ENCODE measurements around the gene NTSR1. TPM values are rescaled to one million over a fixed set of nuclear protein-coding genes. Genes with fewer than 3 reads are reported as not detected.

The NTSR1 gene
- total RNA-seq, 3 donors from 2014 or later = 0.08 TPM; not detected in 2

GRCh38 chr20:62769346-62770071 is 60.9 kb downstream of the NTSR1 start:
- no peak for ATAC-seq
- H3K36me3 Mint-ChIP-seq (ENCODE audit: insufficient read depth) = no peaks in the 10 kb centered on the region
- peaks cover 25% of the 10 kb centered on the region for H3K4me1 Mint-ChIP-seq (ENCODE audit: low read depth)
- no peak overlapping the region for H3K4me3 Mint-ChIP-seq
- H3K9me3 Mint-ChIP-seq = no peaks in the 10 kb centered on the region
- H3K27me3 Mint-ChIP-seq (ENCODE audit: low read depth) = no peaks in the 10 kb centered on the region
- no peak for DNase-seq

- Mint-ChIP-seq H3K4me1 (ENCODE audit: low read depth) (peaks cover 33% of the 10 kb centered on the region), H3K27me3 (ENCODE audit: low read depth) (no peaks in the 10 kb centered on the region), H3K4me3 (no peak overlapping the region), H3K36me3 (ENCODE audit: insufficient read depth) (no peaks in the 10 kb centered on the region), H3K9me3 (no peaks in the 10 kb centered on the region)
- ATAC-seq (no peak), DNase-seq (no peak)
These were observed 61.7 kb downstream of the NTSR1 start for GRCh38 chr20:62770111-62770910.

GRCh38 chr20:62770916-62771315 is 62.3 kb downstream of the NTSR1 start:
- DNase-seq (no peak), ATAC-seq (no peak)
- Mint-ChIP-seq H3K36me3 (ENCODE audit: insufficient read depth) (no peaks in the 10 kb centered on the region), H3K4me1 (ENCODE audit: low read depth) (peaks cover 39% of the 10 kb centered on the region), H3K4me3 (no peak overlapping the region), H3K27me3 (ENCODE audit: low read depth) (no peaks in the 10 kb centered on the region), H3K9me3 (no peaks in the 10 kb centered on the region)

GRCh38 chr20:62771396-62772102 is 62.9 kb downstream of the NTSR1 start:
- Mint-ChIP-seq H3K4me1 (ENCODE audit: low read depth) (peaks cover 45% of the 10 kb centered on the region), H3K4me3 (no peak overlapping the region), H3K27me3 (ENCODE audit: low read depth) (no peaks in the 10 kb centered on the region), H3K36me3 (ENCODE audit: insufficient read depth) (no peaks in the 10 kb centered on the region), H3K9me3 (no peaks in the 10 kb centered on the region)
- ATAC-seq = no peak
- DNase-seq = no peak

DNA sequence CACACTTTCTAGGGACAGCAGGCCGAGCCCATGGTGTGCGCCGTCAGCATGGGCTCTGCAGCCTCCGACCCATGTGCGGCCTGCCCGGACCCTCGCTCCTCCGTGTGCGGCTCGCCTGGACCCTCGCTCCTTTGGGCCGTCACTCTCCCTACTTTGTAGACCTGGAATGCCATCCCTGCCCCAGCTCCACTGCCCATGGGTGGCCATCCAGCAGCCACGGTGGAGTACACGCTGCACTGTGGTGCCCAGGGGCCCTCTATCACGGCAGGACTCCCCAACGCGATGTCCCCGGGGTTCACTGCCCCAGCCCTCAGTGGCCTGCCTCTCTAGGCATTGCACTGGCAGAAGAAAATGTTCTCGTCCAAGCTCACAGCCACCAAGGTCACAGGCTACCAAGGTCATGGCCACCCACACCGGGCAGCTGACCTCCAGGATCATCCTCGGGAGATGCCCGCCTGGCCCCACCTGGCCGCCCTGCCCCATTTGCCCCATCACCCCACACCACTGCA is 63.5 kb downstream of the NTSR1 start:
- Mint-ChIP-seq H3K36me3 (ENCODE audit: insufficient read depth) (no peaks in the 10 kb centered on the region), H3K4me3 (no peak overlapping the region), H3K9me3 (no peaks in the 10 kb centered on the region), H3K27me3 (ENCODE audit: low read depth) (no peaks in the 10 kb centered on the region), H3K4me1 (ENCODE audit: low read depth) (peaks cover 50% of the 10 kb centered on the region)
- DNase-seq (no peak), ATAC-seq (no peak)

- H3K9me3 Mint-ChIP-seq = no peaks in the 10 kb centered on the region
- DNase-seq (no peak), ATAC-seq (no peak)
- peaks cover 53% of the 10 kb centered on the region for H3K4me1 Mint-ChIP-seq (ENCODE audit: low read depth)
- H3K27me3 Mint-ChIP-seq (ENCODE audit: low read depth) = no peaks in the 10 kb centered on the region
- no peak overlapping the region for H3K4me3 Mint-ChIP-seq
- no peaks in the 10 kb centered on the region for H3K36me3 Mint-ChIP-seq (ENCODE audit: insufficient read depth)
These were observed 64.0 kb downstream of the NTSR1 start for GRCh38 chr20:62772619-62772989.

DNA sequence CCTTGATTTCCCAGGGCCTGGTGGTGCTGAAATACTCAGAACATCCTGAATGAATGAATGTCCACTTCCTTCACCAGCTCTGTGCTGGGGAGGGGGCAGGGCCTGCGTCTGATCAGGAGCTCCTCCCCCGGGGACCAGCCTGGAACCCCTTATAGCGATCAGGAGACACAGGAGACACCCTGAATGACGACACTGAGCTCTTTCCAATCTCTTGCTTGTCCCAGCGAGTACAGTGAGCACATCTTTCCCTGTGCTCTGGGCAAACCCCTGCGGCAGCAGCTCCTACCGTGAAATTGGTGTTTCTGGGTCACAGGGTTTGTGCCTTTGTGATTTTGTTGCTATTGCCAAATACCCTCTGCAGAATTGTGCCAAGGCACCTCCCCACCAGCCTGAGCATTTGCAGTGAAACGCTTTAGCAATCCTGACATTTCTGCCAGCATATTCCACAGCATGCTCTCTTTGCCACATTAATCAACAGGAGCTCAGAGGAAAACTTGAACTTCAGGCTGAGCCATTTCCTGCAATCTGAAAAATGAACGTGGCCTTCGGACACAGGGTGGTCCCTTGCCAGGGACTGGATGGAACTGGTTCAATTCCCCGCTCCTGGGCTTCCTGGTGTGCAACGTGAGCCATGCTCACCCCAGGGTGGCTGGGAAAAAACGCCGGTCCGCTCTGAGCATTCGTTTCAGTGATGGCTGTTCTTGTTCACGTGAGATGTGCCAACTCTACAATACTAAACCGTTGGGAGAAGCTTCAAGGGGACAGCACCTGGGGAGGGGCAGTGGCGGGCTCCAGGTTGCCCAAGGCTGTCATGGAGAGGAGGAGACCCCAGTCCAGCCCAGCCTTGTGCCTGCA is 64.6 kb downstream of the NTSR1 start:
- H3K4me1 Mint-ChIP-seq (ENCODE audit: low read depth) = peaks cover 57% of the 10 kb centered on the region
- H3K27me3 Mint-ChIP-seq (ENCODE audit: low read depth) = no peaks in the 10 kb centered on the region
- no peak overlapping the region for H3K4me3 Mint-ChIP-seq
- no peak for DNase-seq
- H3K9me3 Mint-ChIP-seq = no peaks in the 10 kb centered on the region
- no peaks in the 10 kb centered on the region for H3K36me3 Mint-ChIP-seq (ENCODE audit: insufficient read depth)
- ATAC-seq = no peak

DNA sequence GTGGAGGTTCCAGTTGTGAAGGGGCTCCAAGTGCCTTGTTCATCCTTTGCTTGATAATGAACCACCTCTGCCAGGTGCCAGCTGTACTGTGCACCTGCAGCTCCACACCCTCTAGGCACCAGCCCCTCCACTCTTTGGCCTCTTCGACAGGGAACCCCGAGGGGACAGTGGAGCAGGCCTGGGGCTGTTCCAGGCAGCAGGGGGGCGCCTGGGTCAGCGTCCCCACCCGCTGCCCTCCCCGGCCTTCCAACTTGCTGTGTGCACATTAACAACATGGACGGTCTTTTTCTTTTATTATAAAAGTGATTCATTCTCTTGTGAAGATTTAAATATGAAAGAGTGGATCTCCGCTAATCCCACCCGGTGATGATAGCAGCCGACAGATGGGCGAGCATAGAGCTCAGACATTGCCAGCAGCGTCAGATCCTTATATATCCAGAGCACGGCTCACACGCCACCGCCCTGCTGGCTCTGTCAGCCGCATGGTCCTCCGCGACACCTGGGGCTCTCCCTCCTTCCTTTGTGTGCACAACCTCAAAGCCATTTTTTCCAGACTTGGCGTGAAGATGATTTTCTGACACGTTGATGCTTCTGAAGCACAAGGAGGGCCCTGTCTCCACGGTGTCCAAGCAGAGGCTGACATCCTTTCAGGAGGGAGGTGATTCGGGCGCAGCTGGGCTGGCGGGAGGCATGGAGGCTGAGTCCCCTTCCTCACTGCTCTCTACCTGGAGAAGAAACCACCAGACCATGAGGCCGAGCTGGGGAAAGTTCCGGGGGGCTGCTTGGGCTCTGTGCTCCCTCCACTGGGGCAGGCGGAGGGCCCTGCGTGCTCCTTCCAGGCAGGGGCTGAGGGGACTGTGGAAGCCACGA is 65.4 kb downstream of the NTSR1 start:
- DNase-seq (no peak), ATAC-seq (no peak)
- Mint-ChIP-seq H3K4me3 (no peak overlapping the region), H3K27me3 (ENCODE audit: low read depth) (no peaks in the 10 kb centered on the region), H3K9me3 (no peaks in the 10 kb centered on the region), H3K4me1 (ENCODE audit: low read depth) (peaks cover 59% of the 10 kb centered on the region), H3K36me3 (ENCODE audit: insufficient read depth) (no peaks in the 10 kb centered on the region)

DNA sequence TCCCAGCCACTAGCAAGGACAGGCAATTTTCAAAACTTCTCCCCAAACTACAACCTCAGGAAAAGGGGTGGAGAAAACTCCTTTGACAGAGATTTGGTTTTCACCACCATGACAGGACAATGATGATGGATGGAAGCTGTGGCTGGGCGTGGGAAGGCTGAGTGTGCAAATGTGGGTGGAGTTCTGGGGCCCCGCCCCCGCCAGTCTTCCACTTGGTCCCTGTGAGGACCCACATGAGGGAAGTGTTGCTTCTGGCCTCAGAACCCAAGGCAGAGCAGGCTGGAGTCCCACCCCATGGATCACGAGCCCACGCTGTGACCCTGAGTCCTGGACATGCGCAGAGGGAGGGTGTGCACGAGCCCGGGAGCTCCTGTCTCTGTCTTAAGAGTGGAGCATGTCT is 66.1 kb downstream of the NTSR1 start:
- DNase-seq (no peak), ATAC-seq (no peak)
- Mint-ChIP-seq H3K27me3 (ENCODE audit: low read depth) (no peaks in the 10 kb centered on the region), H3K4me1 (ENCODE audit: low read depth) (peaks cover 56% of the 10 kb centered on the region), H3K4me3 (no peak overlapping the region), H3K9me3 (no peaks in the 10 kb centered on the region), H3K36me3 (ENCODE audit: insufficient read depth) (no peaks in the 10 kb centered on the region)

DNA sequence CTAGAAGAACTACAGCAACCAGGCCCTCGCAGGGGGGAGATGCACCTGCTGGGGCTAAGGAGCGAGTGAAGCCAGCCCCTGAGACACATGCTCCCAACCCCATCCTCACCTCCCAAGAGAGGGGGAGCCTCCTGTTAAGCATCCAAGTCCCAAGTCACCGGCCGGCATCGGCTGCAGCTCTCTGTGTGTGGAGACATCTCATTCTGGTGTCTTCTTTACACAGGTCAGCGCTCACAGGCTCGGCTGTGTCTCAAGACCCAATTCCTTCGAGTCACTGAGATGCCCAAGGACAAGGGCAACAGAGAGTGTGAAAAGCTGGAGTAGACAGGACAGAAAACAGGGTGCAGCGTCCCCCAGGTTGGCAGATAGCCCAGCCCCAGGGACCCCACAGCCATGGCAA is 66.6 kb downstream of the NTSR1 start:
- no peak for ATAC-seq
- Mint-ChIP-seq H3K36me3 (ENCODE audit: insufficient read depth) (no peaks in the 10 kb centered on the region), H3K9me3 (no peaks in the 10 kb centered on the region), H3K4me1 (ENCODE audit: low read depth) (peaks cover 56% of the 10 kb centered on the region), H3K27me3 (ENCODE audit: low read depth) (no peaks in the 10 kb centered on the region), H3K4me3 (no peak overlapping the region)
- DNase-seq = no peak

DNA sequence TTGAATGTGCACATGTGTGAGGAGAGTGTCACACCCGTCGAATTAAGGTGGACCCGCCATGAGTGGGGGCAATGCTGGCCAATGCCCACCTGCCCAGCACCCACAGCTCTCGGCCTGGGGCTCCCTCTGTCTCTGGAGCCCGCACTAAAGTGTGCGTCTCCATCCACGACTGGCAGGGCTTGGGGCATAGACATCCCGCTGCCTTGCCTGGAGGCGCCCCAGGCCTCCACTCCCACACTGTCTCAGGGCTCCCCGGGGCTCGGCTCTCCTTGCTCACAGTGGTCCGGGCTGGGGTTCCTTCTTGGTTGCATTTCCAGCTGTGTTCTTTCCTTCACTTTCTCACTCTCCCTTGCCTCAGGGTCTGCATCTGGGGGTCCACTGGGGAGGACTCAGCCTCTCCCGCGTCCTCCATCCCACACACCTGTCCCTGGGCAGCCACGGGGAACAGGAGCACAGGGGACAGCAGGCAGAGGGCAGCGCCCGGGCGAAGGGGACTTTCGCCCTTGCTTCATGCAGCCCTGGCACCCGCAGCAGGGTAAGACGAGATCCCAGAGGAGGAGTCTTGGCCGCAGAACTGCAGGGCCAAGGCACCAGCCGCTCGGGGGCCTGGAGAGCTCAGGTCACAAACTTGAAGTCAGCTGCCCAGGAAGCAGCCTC is 67.5 kb downstream of the NTSR1 start:
- no peaks in the 10 kb centered on the region for H3K27me3 Mint-ChIP-seq (ENCODE audit: low read depth)
- H3K4me3 Mint-ChIP-seq = peak overlapping the region; percentile 50
- DNase-seq (no peak), ATAC-seq (no peak)
- H3K36me3 Mint-ChIP-seq (ENCODE audit: insufficient read depth) = no peaks in the 10 kb centered on the region
- peaks cover 56% of the 10 kb centered on the region for H3K4me1 Mint-ChIP-seq (ENCODE audit: low read depth)
- no peaks in the 10 kb centered on the region for H3K9me3 Mint-ChIP-seq

DNA sequence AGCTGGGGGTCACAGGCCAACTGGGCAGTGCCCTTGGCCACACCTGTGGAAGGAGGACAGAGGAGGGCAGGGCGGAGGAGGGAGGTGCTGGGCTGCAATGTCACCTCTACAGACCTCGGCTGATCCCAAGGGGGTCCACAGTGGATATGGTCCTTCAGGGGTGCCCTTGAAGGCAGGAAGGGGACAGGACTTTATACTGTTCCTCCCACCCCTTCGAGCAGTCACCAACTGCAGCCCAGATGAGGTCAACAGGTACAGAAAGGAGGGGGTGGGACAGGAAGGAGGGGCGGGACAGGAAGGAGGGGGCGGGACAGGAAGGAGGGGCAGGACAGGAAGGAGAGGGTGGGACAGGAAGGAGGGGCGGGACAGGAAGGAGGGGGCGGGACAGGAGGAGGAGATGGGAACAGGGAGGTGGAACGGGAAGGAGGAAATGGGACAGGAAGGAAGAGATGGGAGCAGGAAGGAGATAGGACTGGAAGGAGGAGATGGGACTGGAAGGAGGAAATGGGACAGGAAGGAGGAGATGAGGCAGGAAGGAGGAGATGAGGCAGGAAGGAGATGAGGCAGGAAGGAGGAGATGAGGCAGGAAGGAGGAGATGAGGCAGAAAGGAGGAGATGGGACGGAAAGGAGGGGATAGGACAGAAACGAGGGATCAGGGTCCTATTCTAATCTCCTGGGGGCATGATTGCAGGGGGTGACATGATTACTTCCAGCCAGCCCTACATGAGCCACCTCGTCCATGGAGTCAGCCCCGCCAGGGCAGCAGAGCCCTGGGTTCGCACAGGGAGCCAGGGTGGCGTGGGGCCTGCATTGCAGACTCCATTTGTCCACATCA is 68.3 kb downstream of the NTSR1 start:
- ATAC-seq = peak; percentile 76 to 81
- H3K4me1 Mint-ChIP-seq (ENCODE audit: low read depth) = peaks cover 56% of the 10 kb centered on the region
- no peaks in the 10 kb centered on the region for H3K27me3 Mint-ChIP-seq (ENCODE audit: low read depth)

More for the DNA sequence above, 68.3 kb downstream of the NTSR1 start:
- Mint-ChIP-seq H3K36me3 (ENCODE audit: insufficient read depth) (no peaks in the 10 kb centered on the region), H3K4me3 (peak overlapping the region; percentile 50), H3K9me3 (no peaks in the 10 kb centered on the region)
- peak; percentile 48 for DNase-seq
